Thyroid gland (tissue), 4 donors: Measurements from ENCODE around the gene ATG14. TPM values are rescaled to one million over a fixed set of nuclear protein-coding genes. Genes with fewer than 3 reads are reported as not detected.

Experiments
- DNase-seq, 2 donors: peaks; one replicate each; pipeline ENCODE4 v3.0.0-alpha.2; 2019
- H3K27ac ChIP-seq, 3 donors: fragments of 200-600 bp; sonication (generic); 1 replicate in 2 of 3; 2 replicates in 1 of 3; pipeline ENCODE4 v1.5.1; 2016 to 2019; ENCODE audit warnings: mild to moderate bottlenecking in 1 of 3, moderate library complexity in 1 of 3
- H3K27me3 ChIP-seq: fragments of 200-600 bp; sonication (generic); one replicate; pipeline ENCODE4 v1.5.1; 2019
- H3K36me3 ChIP-seq, 2 donors: fragments of 200-600 bp; sonication (generic); one replicate each; pipeline ENCODE4 v1.5.1; 2016 to 2019
- H3K4me1 ChIP-seq, 2 donors: fragments of 200-600 bp; sonication (generic); one replicate each; pipeline ENCODE4 v1.5.1; 2017 to 2019
- H3K4me3 ChIP-seq, 3 donors: fragments of 200-600 bp; sonication (generic); replicated peaks in 1 of 3; 1 replicate in 2 of 3; 2 replicates in 1 of 3; pipeline ENCODE4 v1.5.1; 2016; ENCODE audit warnings: mild to moderate bottlenecking in 1 of 3
- H3K9me3 ChIP-seq: fragments of 200-600 bp; sonication (generic); one replicate; pipeline ENCODE4 v1.5.1; 2017
- CTCF ChIP-seq, 6 experiments: fragments of 200-600 bp in 3 of 6; fragments of 450-650 bp in 3 of 6; sonication (generic) in 3 of 6; IDR thresholded peaks; one replicate each; pipeline ENCODE4 v1.5.1; 2016 to 2019; ENCODE audit warnings: antibody characterized with exemption in 6 of 6, mild to moderate bottlenecking in 2 of 6, inconsistent platforms in 1 of 6, moderate library complexity in 1 of 6
- POLR2A ChIP-seq, 2 donors: fragments of 450-650 bp; IDR thresholded peaks; one replicate each; pipeline ENCODE4 v1.6.1; 2017; ENCODE audit warnings: antibody characterized with exemption in 2 of 2, mild to moderate bottlenecking in 2 of 2, moderate library complexity in 1 of 2
- WGBS, 2 donors: methylation state at CpG; one replicate each; pipeline ENCODE4 v1.1.5; 2017; 5-methylcytosine and 5-hydroxymethylcytosine counted together
- intact Hi-C: fragments of 100-400 bp; cut with DNase I; formaldehyde crosslinking; loops from one replicate; pipeline ENCODE4 v1.15.1; 2023
- total RNA-seq, 4 donors: library from RNA; depleted of rRNA; stranded (reverse); fragments of >200 nt; gene quantifications; one replicate each; pipeline ENCODE4 v1.2.3, GENCODE V29; 2016

The ATG14 gene
- total RNA-seq, 4 donors from 2014 or later, result 13.3 to 22.2 (median 19.1) TPM

- 93% methylated on average over 5 of the region's 5 CpGs for WGBS, 2 donors
- H3K4me3 ChIP-seq, result no peak overlapping the region
- TF ChIP-seq CTCF (IDR thresholded peaks at IDR 0.05) (no peak), POLR2A (IDR thresholded peaks at IDR 0.05) (no peak)
- peaks cover 23 to 38% of the 10 kb centered on the region in 2 donors for H3K36me3 ChIP-seq
- intact Hi-C loops, result no loop called here
- H3K4me1 ChIP-seq, result peaks cover 17 to 23% of the 10 kb centered on the region in 2 donors
- no peak for DNase-seq
- H3K27ac ChIP-seq, result peak overlapping the region in 1 of 3 donors; percentile 92
- H3K9me3 ChIP-seq, result no peaks in the 10 kb centered on the region
- no peaks in the 10 kb centered on the region for H3K27me3 ChIP-seq
Observed at GRCh38 chr14:55381040-55381439, 30.6 kb downstream of the ATG14 start.

DNA sequence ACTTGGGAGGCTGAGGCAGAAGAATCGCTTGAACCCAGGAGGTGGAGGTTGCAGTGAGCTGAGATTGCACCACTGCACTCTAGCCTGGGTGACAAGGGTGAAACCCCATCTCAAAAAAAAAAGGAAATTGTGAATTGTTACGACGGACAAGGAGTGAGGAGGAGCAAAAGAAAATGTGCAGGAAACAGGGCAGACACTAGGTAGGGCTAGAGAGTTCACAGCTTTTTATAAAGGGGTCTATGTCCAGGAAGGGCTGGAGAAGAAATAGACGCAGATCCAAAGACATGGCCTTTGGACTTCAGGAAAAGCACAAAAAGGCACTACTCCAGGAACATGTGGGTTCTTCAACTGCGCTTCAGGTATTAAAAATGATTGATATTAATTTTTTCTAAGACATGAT, 34.4 kb downstream of the ATG14 start:
- WGBS, 2 donors, result 96 to 97% methylated on average over 5 of the region's 5 CpGs
- H3K36me3 ChIP-seq, result peaks cover 23 to 30% of the 10 kb centered on the region in 2 donors
- no peak overlapping the region for H3K27ac ChIP-seq
- intact Hi-C loops, result no loop called here
- H3K4me3 ChIP-seq, result no peak overlapping the region
- TF ChIP-seq CTCF (IDR thresholded peaks at IDR 0.05) (no peak), POLR2A (IDR thresholded peaks at IDR 0.05) (no peak)
- no peaks in the 10 kb centered on the region for H3K27me3 ChIP-seq
- H3K4me1 ChIP-seq, result peaks cover 4 to 5% of the 10 kb centered on the region in 2 donors
- DNase-seq, result no peak
- no peaks in the 10 kb centered on the region for H3K9me3 ChIP-seq

DNA sequence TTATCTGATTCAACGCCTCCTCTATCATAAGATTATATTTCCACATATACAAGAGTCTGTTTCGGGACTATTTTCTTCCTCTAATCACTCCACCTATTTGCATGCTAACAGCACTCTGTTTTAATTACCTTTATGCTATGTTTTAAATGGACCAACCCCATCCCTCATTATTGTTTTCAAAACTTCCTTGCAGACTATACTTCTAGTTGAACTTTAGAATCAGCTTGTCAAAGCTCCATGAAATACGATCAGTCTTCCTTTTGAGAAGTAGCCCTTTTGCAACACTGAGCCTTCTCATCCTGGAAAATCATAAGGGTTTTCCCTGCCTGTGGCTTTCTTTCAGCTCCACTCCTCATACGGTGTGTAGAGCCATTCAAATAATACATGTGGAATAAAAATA, 36.9 kb downstream of the ATG14 start:
- no peaks in the 10 kb centered on the region for H3K4me1 ChIP-seq
- no peak overlapping the region for H3K27ac ChIP-seq
- TF ChIP-seq CTCF (IDR thresholded peaks at IDR 0.05) (no peak), POLR2A (IDR thresholded peaks at IDR 0.05) (no peak)
- no peaks in the 10 kb centered on the region for H3K9me3 ChIP-seq
- no peaks in the 10 kb centered on the region for H3K27me3 ChIP-seq
- 92 to 96% methylated on average over 4 of the region's 4 CpGs for WGBS, 2 donors
- intact Hi-C loops, result no loop called here
- H3K4me3 ChIP-seq, result no peak overlapping the region
- no peak for DNase-seq
- peaks cover 15 to 22% of the 10 kb centered on the region in 2 donors for H3K36me3 ChIP-seq

DNA sequence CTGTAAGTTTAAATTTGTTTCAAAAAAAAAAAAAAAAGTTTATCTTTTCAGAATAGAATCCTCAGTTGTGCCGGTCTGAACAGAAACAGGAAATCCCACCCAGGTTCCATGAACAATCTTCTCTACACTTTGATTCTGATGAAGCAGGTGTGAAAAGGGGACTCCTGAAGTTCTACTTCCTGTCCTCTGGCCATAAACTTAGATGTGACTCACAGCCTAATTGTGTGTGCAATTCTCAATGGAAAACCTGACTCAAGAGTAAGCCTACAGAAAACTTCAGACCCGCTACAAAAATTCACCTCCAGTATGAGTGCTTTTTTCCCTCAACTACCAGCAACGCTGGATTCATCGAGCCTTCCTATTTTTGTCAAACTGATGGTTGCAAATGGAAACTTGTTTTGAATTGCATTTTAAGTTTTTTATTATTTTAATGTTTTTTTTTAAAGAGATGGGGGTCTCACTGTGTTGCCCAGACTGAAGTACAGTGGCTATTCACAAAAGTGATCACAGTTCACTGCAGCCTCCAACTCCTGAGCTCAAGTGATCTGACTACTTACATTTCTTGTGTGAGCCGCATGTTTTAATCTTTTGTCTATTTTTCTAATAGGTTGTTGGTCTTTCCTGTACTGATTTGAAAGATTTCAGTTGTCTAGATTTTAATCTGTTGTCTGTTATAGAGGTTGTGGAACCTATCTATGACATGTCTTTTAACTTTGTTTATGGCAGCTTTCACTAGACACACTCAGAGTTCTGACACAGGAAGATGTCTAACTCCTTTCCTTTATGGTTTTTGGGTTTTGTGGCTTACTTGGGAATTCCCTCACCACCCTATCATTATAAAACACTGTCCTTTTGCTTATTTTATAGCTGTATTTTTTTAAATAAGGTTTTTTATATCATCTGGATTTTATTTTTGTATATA, 37.6 kb downstream of the ATG14 start:
- Histone ChIP-seq H3K4me1 (no peaks in the 10 kb centered on the region), H3K4me3 (no peak overlapping the region), H3K27me3 (no peaks in the 10 kb centered on the region), H3K9me3 (no peaks in the 10 kb centered on the region), H3K27ac (no peak overlapping the region), H3K36me3 (peaks cover 16 to 17% of the 10 kb centered on the region in 2 donors)
- WGBS, 2 donors, result 79 to 85% methylated on average over 5 of the region's 5 CpGs
- intact Hi-C loops, result no loop called here
- DNase-seq, result no peak
- no peak for TF ChIP-seq POLR2A (IDR thresholded peaks at IDR 0.05)

DNA sequence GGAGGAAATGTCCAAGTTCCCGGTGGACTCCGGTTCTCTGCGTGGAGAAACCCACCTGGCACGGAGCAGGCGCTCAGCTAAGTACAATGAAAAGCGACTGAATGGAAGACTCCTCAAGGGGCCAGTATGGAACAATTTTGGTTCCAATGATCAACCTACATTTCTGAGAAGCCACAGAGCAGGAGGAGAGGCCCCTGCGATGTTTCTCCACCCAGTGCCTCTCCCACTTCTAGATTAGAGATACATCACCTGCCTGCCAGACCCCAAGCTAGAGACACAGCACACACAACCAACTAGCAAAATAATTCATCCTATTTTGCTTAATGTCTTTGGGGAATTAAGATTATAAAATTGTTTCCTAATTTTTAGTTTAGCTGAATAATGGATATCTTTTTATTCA, 38.8 kb downstream of the ATG14 start:
- no peak for DNase-seq
- TF ChIP-seq POLR2A (IDR thresholded peaks at IDR 0.05), result no peak
- no peak for TF ChIP-seq CTCF (IDR thresholded peaks at IDR 0.05)
- Histone ChIP-seq H3K4me3 (no peak overlapping the region), H3K27me3 (no peaks in the 10 kb centered on the region), H3K36me3 (peaks cover 16 to 22% of the 10 kb centered on the region in 2 donors), H3K27ac (no peak overlapping the region), H3K4me1 (no peaks in the 10 kb centered on the region), H3K9me3 (no peaks in the 10 kb centered on the region)
- WGBS, 2 donors, result 96 to 97% methylated on average over 7 of the region's 7 CpGs
- intact Hi-C loops, result no loop called here
